ENCODE data around the gene LIMS2. TPM values are rescaled to one million over a fixed set of nuclear protein-coding genes. Genes with fewer than 3 reads are reported as not detected.

LIMS2 gene
- total and polyA plus RNA-seq, 2 experiments from 2014 or later, result 1.6 to 3.5 TPM

DNA sequence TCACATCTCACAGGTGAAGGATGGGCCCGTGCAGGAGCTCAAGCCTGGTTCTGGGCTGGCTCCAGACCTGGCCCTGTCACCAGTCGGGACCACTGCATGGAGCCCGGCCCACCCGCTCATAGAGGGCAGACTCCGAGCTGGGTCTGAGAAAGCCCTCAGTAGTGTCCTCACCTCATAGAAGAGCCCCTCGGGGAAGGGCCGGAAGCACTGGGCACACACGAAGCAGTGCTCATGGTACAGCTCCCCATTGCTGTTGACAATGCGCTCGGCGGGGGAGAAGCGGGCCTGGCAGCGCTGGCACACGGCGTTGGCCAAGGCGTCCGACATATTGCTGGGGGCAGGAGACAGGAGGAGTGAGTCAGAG lies 18.1 kb downstream of the LIMS2 start:
- Histone ChIP-seq H4K20me1 (replicated peaks; ENCODE audit: insufficient read depth) (no peaks in the 10 kb centered on the region; the same call in 1 of the 2 replicates), H2AFZ (no peak overlapping the region), H3F3A (replicated peaks; ENCODE audit: low read depth) (no peaks in the 10 kb centered on the region), H3K4me3 (no peak overlapping the region), H3K36me3 (ENCODE audit: insufficient read depth) (no peaks in the 10 kb centered on the region), H3K27me3 (ENCODE audit: insufficient read depth) (no peaks in the 10 kb centered on the region), H3K4me2 (no peak overlapping the region), H3K9me2 (ENCODE audit: insufficient read depth) (no peaks in the 10 kb centered on the region), H3K4me1 (ENCODE audit: insufficient read depth) (no peaks in the 10 kb centered on the region), H3K79me2 (replicated peaks; ENCODE audit: insufficient read depth) (no peaks in the 10 kb centered on the region), H3K27ac (ENCODE audit: low read depth) (no peak overlapping the region)
- Mint-ChIP-seq H3K27me3 (ENCODE audit: insufficient read depth, low read depth, poor library complexity) (peaks cover 20% of the 10 kb centered on the region), H3K27ac (no peak overlapping the region), H3K9me3 (no peaks in the 10 kb centered on the region), H3K36me3 (ENCODE audit: low read depth) (no peaks in the 10 kb centered on the region; the same call in 2 of the 3 replicates), H3K4me1 (peaks cover 6% of the 10 kb centered on the region; the same call in 2 of the 3 replicates), H3K4me3 (no peak overlapping the region)
- DNase-seq (ENCODE audit: low spot score) (no peak), ATAC-seq (no peak)
- TF ChIP-seq EZH2phosphoT487 (IDR thresholded peaks at IDR 0.05; ENCODE audit: unreplicated experiment) (no peak), CREB1 (CRISPR knock-in tag; IDR thresholded peaks at IDR 0.05; ENCODE audit: low read depth) (no peak), STAT1 (IDR thresholded peaks at IDR 0.05; ENCODE audit: unreplicated experiment) (no peak), ZNF331 (CRISPR knock-in tag; IDR thresholded peaks at IDR 0.05; ENCODE audit: low read depth) (no peak), JUNB (IDR thresholded peaks at IDR 0.05; ENCODE audit: unreplicated experiment) (no peak), NANOG (IDR thresholded peaks at IDR 0.05; ENCODE audit: borderline replicate concordance) (no peak), POLR2AphosphoS5 (IDR thresholded peaks at IDR 0.05; ENCODE audit: low read depth) (no peak), ETS1 (IDR thresholded peaks at IDR 0.05) (no peak), ZNF114 (CRISPR knock-in tag; IDR thresholded peaks at IDR 0.05) (no peak), EZH2 (IDR thresholded peaks at IDR 0.05; ENCODE audit: low read depth, unreplicated experiment) (no peak)
- TF ChIP-seq, protein P1, sequence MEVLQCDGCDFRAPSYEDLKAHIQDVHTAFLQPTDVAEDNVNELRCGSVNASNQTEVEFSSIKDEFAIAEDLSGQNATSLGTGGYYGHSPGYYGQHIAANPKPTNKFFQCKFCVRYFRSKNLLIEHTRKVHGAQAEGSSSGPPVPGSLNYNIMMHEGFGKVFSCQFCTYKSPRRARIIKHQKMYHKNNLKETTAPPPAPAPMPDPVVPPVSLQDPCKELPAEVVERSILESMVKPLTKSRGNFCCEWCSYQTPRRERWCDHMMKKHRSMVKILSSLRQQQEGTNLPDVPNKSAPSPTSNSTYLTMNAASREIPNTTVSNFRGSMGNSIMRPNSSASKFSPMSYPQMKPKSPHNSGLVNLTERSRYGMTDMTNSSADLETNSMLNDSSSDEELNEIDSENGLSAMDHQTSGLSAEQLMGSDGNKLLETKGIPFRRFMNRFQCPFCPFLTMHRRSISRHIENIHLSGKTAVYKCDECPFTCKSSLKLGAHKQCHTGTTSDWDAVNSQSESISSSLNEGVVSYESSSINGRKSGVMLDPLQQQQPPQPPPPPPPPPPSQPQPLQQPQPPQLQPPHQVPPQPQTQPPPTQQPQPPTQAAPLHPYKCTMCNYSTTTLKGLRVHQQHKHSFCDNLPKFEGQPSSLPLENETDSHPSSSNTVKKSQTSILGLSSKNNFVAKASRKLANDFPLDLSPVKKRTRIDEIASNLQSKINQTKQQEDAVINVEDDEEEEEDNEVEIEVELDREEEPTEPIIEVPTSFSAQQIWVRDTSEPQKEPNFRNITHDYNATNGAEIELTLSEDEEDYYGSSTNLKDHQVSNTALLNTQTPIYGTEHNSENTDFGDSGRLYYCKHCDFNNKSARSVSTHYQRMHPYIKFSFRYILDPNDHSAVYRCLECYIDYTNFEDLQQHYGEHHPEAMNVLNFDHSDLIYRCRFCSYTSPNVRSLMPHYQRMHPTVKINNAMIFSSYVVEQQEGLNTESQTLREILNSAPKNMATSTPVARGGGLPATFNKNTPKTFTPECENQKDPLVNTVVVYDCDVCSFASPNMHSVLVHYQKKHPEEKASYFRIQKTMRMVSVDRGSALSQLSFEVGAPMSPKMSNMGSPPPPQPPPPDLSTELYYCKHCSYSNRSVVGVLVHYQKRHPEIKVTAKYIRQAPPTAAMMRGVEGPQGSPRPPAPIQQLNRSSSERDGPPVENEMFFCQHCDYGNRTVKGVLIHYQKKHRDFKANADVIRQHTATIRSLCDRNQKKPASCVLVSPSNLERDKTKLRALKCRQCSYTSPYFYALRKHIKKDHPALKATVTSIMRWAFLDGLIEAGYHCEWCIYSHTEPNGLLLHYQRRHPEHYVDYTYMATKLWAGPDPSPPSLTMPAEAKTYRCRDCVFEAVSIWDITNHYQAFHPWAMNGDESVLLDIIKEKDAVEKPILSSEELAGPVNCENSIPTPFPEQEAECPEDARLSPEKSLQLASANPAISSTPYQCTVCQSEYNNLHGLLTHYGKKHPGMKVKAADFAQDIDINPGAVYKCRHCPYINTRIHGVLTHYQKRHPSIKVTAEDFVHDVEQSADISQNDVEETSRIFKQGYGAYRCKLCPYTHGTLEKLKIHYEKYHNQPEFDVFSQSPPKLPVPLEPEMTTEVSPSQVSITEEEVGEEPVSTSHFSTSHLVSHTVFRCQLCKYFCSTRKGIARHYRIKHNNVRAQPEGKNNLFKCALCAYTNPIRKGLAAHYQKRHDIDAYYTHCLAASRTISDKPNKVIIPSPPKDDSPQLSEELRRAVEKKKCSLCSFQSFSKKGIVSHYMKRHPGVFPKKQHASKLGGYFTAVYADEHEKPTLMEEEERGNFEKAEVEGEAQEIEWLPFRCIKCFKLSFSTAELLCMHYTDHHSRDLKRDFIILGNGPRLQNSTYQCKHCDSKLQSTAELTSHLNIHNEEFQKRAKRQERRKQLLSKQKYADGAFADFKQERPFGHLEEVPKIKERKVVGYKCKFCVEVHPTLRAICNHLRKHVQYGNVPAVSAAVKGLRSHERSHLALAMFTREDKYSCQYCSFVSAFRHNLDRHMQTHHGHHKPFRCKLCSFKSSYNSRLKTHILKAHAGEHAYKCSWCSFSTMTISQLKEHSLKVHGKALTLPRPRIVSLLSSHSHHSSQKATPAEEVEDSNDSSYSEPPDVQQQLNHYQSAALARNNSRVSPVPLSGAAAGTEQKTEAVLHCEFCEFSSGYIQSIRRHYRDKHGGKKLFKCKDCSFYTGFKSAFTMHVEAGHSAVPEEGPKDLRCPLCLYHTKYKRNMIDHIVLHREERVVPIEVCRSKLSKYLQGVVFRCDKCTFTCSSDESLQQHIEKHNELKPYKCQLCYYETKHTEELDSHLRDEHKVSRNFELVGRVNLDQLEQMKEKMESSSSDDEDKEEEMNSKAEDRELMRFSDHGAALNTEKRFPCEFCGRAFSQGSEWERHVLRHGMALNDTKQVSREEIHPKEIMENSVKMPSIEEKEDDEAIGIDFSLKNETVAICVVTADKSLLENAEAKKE (CRISPR knock-in tag; IDR thresholded peaks at IDR 0.05), result no peak
- TF ChIP-seq, protein P2, sequence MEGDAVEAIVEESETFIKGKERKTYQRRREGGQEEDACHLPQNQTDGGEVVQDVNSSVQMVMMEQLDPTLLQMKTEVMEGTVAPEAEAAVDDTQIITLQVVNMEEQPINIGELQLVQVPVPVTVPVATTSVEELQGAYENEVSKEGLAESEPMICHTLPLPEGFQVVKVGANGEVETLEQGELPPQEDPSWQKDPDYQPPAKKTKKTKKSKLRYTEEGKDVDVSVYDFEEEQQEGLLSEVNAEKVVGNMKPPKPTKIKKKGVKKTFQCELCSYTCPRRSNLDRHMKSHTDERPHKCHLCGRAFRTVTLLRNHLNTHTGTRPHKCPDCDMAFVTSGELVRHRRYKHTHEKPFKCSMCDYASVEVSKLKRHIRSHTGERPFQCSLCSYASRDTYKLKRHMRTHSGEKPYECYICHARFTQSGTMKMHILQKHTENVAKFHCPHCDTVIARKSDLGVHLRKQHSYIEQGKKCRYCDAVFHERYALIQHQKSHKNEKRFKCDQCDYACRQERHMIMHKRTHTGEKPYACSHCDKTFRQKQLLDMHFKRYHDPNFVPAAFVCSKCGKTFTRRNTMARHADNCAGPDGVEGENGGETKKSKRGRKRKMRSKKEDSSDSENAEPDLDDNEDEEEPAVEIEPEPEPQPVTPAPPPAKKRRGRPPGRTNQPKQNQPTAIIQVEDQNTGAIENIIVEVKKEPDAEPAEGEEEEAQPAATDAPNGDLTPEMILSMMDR (conservative IDR thresholded peaks at IDR 0.05; ENCODE audit: low read depth in 2 of 2), result no peak
- TF ChIP-seq, protein P3, sequence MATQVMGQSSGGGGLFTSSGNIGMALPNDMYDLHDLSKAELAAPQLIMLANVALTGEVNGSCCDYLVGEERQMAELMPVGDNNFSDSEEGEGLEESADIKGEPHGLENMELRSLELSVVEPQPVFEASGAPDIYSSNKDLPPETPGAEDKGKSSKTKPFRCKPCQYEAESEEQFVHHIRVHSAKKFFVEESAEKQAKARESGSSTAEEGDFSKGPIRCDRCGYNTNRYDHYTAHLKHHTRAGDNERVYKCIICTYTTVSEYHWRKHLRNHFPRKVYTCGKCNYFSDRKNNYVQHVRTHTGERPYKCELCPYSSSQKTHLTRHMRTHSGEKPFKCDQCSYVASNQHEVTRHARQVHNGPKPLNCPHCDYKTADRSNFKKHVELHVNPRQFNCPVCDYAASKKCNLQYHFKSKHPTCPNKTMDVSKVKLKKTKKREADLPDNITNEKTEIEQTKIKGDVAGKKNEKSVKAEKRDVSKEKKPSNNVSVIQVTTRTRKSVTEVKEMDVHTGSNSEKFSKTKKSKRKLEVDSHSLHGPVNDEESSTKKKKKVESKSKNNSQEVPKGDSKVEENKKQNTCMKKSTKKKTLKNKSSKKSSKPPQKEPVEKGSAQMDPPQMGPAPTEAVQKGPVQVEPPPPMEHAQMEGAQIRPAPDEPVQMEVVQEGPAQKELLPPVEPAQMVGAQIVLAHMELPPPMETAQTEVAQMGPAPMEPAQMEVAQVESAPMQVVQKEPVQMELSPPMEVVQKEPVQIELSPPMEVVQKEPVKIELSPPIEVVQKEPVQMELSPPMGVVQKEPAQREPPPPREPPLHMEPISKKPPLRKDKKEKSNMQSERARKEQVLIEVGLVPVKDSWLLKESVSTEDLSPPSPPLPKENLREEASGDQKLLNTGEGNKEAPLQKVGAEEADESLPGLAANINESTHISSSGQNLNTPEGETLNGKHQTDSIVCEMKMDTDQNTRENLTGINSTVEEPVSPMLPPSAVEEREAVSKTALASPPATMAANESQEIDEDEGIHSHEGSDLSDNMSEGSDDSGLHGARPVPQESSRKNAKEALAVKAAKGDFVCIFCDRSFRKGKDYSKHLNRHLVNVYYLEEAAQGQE (IDR thresholded peaks at IDR 0.05; ENCODE audit: unreplicated experiment), result no peak
